ENCODE data around the gene HDAC4. TPM values are rescaled to one million over a fixed set of nuclear protein-coding genes. Genes with fewer than 3 reads are reported as not detected.

Gene HDAC4
- total and polyA plus RNA-seq, 2 of the 4 experiments (the other 2 are of a cell fraction): 4.1 to 7.2 TPM

- H3K36me3 ChIP-seq (ENCODE audit: control insufficient read depth, insufficient read depth, low read length): peaks cover 20% of the 10 kb centered on the region
- no peak overlapping the region for H3K4me3 ChIP-seq (ENCODE audit: insufficient read depth, low read depth, low read length)
- DNase-seq (no peak), ATAC-seq (ENCODE audit: low read depth) (no peak)
- no peak overlapping the region for H2AFZ ChIP-seq (replicated peaks; ENCODE audit: low read length, poor library complexity)
- no peak overlapping the region for H3K9ac ChIP-seq (ENCODE audit: low read depth, low read length)
- no peak overlapping the region for H4K91ac ChIP-seq (ENCODE audit: insufficient read depth, low read depth, low read length)
- H4K8ac ChIP-seq (ENCODE audit: low read depth in 2 of 2, low read length in 2 of 2): no peak overlapping the region
- POLR2A ChIA-PET (ENCODE audit: unreplicated experiment): no interaction called here
- no peak overlapping the region for H2AK9ac ChIP-seq (replicated peaks; ENCODE audit: low read depth, low read length, poor library complexity)
- no peaks in the 10 kb centered on the region for H3K9me3 ChIP-seq (ENCODE audit: control insufficient read depth, insufficient read depth, low read length)
- no peak overlapping the region for H4K5ac ChIP-seq (ENCODE audit: low read depth, low read length)
- H3K56ac ChIP-seq (ENCODE audit: extremely low read depth, insufficient read depth, low read length): no peak overlapping the region
- no peak overlapping the region for H2BK15ac ChIP-seq (ENCODE audit: low read depth, low read length)
- WGBS, 2 experiments (ENCODE audit: extremely low coverage in 2 of 2, insufficient read length in 1 of 2): 97% methylated on average over 6 of the region's 23 CpGs; no CpG with 5 or more reads in 1 of the 2 experiments
- H3K4me2 ChIP-seq (ENCODE audit: low read depth, low read length): no peak overlapping the region
- dilution Hi-C loops (cut with HindIII; ENCODE audit: low sequenced_read_pairs, unreplicated experiment): no loop called here
- no peak overlapping the region for H3K18ac ChIP-seq (ENCODE audit: low read depth, low read length)
- H3K27me3 ChIP-seq (ENCODE audit: control insufficient read depth, insufficient read depth, low read length): no peaks in the 10 kb centered on the region
- peaks cover 8% of the 10 kb centered on the region; the same call in 1 of the 2 replicates for H3K9me1 ChIP-seq (ENCODE audit: insufficient read depth, low read length)
- intact Hi-C loops (cut with micrococcal nuclease): no loop called here
- no peak overlapping the region for H2BK20ac ChIP-seq (ENCODE audit: low read depth, low read length)
- TF ChIP-seq CTCF (conservative IDR thresholded peaks at IDR 0.05; ENCODE audit: low read depth, low read length) (no peak), BHLHE40 (IDR thresholded peaks at IDR 0.05; ENCODE audit: low read depth, low read length) (no peak), CHD1 (IDR thresholded peaks at IDR 0.05; ENCODE audit: low read depth, low read length) (no peak), RCOR1 (IDR thresholded peaks at IDR 0.05; ENCODE audit: insufficient replicate concordance, low read length) (no peak), CEBPB (IDR thresholded peaks at IDR 0.05; ENCODE audit: low read depth, low read length) (no peak), RFX5 (IDR thresholded peaks at IDR 0.05; ENCODE audit: low read depth, low read length) (no peak), POLR2A (IDR thresholded peaks at IDR 0.05; ENCODE audit: low read depth, low read length) (no peak), SMC3 (IDR thresholded peaks at IDR 0.05; ENCODE audit: low read depth, low read length) (no peak), NFE2L2 (IDR thresholded peaks at IDR 0.05; ENCODE audit: low read depth, low read length) (no peak), MAFK (IDR thresholded peaks at IDR 0.05; ENCODE audit: low read depth, low read length) (no peak), MXI1 (IDR thresholded peaks at IDR 0.05; ENCODE audit: borderline replicate concordance, low read depth, low read length) (no peak), USF2 (IDR thresholded peaks at IDR 0.05; ENCODE audit: low read depth, low read length) (no peak), FOS (IDR thresholded peaks at IDR 0.05; ENCODE audit: low read depth, low read length) (no peak), MAZ (IDR thresholded peaks at IDR 0.05; ENCODE audit: borderline replicate concordance, low read depth, low read length) (no peak), RAD21 (IDR thresholded peaks at IDR 0.05; ENCODE audit: low read length) (no peak)
- TF ChIP-seq, protein P1, sequence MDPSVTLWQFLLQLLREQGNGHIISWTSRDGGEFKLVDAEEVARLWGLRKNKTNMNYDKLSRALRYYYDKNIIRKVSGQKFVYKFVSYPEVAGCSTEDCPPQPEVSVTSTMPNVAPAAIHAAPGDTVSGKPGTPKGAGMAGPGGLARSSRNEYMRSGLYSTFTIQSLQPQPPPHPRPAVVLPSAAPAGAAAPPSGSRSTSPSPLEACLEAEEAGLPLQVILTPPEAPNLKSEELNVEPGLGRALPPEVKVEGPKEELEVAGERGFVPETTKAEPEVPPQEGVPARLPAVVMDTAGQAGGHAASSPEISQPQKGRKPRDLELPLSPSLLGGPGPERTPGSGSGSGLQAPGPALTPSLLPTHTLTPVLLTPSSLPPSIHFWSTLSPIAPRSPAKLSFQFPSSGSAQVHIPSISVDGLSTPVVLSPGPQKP (IDR thresholded peaks at IDR 0.05; ENCODE audit: borderline replicate concordance, low read depth, low read length): no peak
- no TSS peak for BruUV-seq (replicated peaks)
- H2AK5ac ChIP-seq (ENCODE audit: low read depth, low read length): no peak overlapping the region
- H3K14ac ChIP-seq (replicated peaks; ENCODE audit: low read depth, low read length): no peak overlapping the region
- H3K23ac ChIP-seq (ENCODE audit: low read depth, low read length): no peak overlapping the region
- CTCF ChIA-PET: no interaction called here
- H3K27ac ChIP-seq (ENCODE audit: insufficient read depth, low read length): no peak overlapping the region
- H2BK120ac ChIP-seq (ENCODE audit: low read depth, low read length): no peak overlapping the region
- H3K4ac ChIP-seq (ENCODE audit: low read depth, low read length): no peak overlapping the region
- H3K4me1 ChIP-seq (ENCODE audit: control insufficient read depth, insufficient read depth, low read length): peaks cover 2% of the 10 kb centered on the region; the same call in 1 of the 2 replicates
- H4K20me1 ChIP-seq (ENCODE audit: insufficient read depth, low read length): peaks cover 5% of the 10 kb centered on the region
- peaks cover 5 to 6% of the 10 kb centered on the region in 2 experiments; a peak in 3 of 4 replicates for H3K79me1 ChIP-seq (ENCODE audit: low read depth in 1 of 2, low read length in 2 of 2)
- H2BK5ac ChIP-seq (ENCODE audit: low read depth, low read length, poor library complexity, severe bottlenecking): no peak overlapping the region
- in situ Hi-C loops (cut with MboI; ENCODE audit: low sequenced_read_pairs): no loop called here
Measured at GRCh38 chr2:239194731-239195317, 206.0 kb downstream of the HDAC4 start.

All from IMR-90 (cell line).